Right atrium auricular region (tissue), 2 donors: Measurements from ENCODE around the gene ZNF280D. TPM values are rescaled to one million over a fixed set of nuclear protein-coding genes. Genes with fewer than 3 reads are reported as not detected.

Experiments
- DNase-seq: peaks from one replicate; pipeline ENCODE4 v3.0.0-alpha.2; 2019; ENCODE audit warnings: low spot score
- H3K27ac ChIP-seq, 2 donors: fragments of 200-600 bp; sonication (generic); 1 replicate in 1 of 2; 2 replicates in 1 of 2; pipeline ENCODE4 v1.5.1; 2016 to 2019
- H3K27me3 ChIP-seq, 2 donors: fragments of 200-600 bp; sonication (generic); one replicate each; pipeline versions ENCODE4 v1.5.1 to v1.6.0; 2017 to 2019
- H3K36me3 ChIP-seq: fragments of 200-600 bp; sonication (generic); one replicate; pipeline ENCODE4 v1.5.1; 2016
- H3K4me1 ChIP-seq, 2 donors: fragments of 200-600 bp; sonication (generic); one replicate each; pipeline versions ENCODE4 v1.5.1 to v1.6.0; 2017 to 2019
- H3K4me3 ChIP-seq, 2 donors: fragments of 200-600 bp; sonication (generic); 1 replicate in 1 of 2; 2 replicates in 1 of 2; pipeline ENCODE4 v1.5.1; 2017 to 2019; ENCODE audit warnings: mild to moderate bottlenecking in 1 of 2, moderate library complexity in 1 of 2
- H3K9me3 ChIP-seq, 2 donors: fragments of 200-600 bp; sonication (generic); one replicate each; pipeline ENCODE4 v1.5.1; 2019
- total RNA-seq, 2 donors: library from RNA; depleted of rRNA; stranded (reverse); fragments of >200 nt; gene quantifications; one replicate each; pipeline ENCODE4 v1.1.0, GENCODE V29; 2016
- TF ChIP-seq, protein P1 (sequence below), 2 donors: fragments of 200-600 bp; sonication (generic); IDR thresholded peaks; one replicate each; pipeline ENCODE4 v1.5.1; 2019; ENCODE audit warnings: antibody characterized with exemption in 2 of 2

The ZNF280D gene
- total RNA-seq, 2 donors from 2014 or later, result 18.4 to 20.2 TPM

DNA sequence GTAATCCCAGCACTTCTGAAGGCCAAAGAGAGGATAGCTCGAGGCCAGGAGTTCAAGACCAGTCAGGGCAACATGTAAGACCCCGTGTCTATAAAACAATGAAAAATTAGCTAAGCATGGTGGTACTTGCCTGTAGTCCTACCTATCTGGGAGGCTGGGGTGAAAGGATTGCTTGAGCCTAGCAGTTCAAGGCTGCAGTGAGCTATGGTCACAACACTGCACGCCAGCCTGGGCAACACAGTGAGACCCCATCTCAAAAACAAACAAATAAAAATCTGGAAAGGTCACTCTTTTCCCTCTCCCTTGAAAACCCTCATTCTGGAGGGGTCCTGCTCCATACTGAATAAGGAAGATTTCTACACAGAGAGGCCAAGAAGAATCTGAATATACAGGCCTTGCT lies 43.5 kb upstream of the ZNF280D start:
- no peaks in the 10 kb centered on the region for H3K36me3 ChIP-seq
- H3K9me3 ChIP-seq, result no peaks in the 10 kb centered on the region
- TF ChIP-seq, protein P1, sequence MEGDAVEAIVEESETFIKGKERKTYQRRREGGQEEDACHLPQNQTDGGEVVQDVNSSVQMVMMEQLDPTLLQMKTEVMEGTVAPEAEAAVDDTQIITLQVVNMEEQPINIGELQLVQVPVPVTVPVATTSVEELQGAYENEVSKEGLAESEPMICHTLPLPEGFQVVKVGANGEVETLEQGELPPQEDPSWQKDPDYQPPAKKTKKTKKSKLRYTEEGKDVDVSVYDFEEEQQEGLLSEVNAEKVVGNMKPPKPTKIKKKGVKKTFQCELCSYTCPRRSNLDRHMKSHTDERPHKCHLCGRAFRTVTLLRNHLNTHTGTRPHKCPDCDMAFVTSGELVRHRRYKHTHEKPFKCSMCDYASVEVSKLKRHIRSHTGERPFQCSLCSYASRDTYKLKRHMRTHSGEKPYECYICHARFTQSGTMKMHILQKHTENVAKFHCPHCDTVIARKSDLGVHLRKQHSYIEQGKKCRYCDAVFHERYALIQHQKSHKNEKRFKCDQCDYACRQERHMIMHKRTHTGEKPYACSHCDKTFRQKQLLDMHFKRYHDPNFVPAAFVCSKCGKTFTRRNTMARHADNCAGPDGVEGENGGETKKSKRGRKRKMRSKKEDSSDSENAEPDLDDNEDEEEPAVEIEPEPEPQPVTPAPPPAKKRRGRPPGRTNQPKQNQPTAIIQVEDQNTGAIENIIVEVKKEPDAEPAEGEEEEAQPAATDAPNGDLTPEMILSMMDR (IDR thresholded peaks at IDR 0.05), result no peak
- no peaks in the 10 kb centered on the region for H3K27me3 ChIP-seq
- no peak overlapping the region for H3K27ac ChIP-seq
- DNase-seq, result no peak
- H3K4me1 ChIP-seq, result no peaks in the 10 kb centered on the region
- H3K4me3 ChIP-seq, result no peak overlapping the region

DNA sequence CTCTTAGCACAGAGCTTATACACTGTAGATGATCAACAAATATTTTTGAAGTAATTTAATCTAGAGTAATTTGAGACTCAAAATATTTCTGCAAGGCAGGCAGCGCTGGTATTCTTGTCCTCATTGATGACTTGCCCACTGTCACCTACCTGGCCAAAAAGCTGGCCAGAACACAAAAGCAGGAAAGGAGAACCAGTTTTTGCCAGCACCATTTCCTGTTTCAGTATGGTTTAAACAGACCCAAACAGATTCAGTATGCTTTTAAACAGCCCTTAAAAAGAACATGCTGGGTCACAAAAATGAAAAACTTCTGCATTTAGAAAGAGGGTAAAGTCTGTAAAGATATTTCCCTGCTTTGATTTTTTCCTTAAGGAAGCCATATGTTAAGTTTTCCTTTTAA lies 42.3 kb upstream of the ZNF280D start:
- Histone ChIP-seq H3K27me3 (no peaks in the 10 kb centered on the region), H3K27ac (no peak overlapping the region), H3K4me1 (no peaks in the 10 kb centered on the region), H3K4me3 (no peak overlapping the region), H3K9me3 (no peaks in the 10 kb centered on the region), H3K36me3 (no peaks in the 10 kb centered on the region)
- no peak for DNase-seq
- TF ChIP-seq, protein P1 (IDR thresholded peaks at IDR 0.05), result no peak

DNA sequence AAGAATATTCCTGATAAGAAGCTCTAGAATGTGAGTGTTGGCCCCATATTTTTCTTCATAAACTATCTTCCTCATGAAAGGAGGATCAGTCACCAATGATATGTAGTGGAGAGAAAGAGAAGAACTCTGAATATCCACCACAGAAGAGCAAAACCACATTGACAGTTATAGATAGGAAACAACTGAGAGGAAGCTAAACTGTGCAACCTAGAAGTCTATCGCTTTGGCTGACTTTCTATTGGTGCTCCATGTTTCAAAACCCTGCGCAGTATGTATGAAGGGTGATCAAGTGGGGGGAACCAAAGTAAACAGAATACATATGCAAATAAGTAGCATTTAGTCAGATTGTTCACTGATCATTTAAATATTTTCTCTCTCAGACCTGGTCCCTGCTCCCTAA lies 41.0 kb upstream of the ZNF280D start:
- no peak overlapping the region for H3K27ac ChIP-seq
- H3K36me3 ChIP-seq, result no peaks in the 10 kb centered on the region
- H3K27me3 ChIP-seq, result no peaks in the 10 kb centered on the region
- no peak overlapping the region for H3K4me3 ChIP-seq
- no peak for DNase-seq
- no peaks in the 10 kb centered on the region for H3K9me3 ChIP-seq
- no peaks in the 10 kb centered on the region for H3K4me1 ChIP-seq
- TF ChIP-seq, protein P1 (IDR thresholded peaks at IDR 0.05), result no peak

DNA sequence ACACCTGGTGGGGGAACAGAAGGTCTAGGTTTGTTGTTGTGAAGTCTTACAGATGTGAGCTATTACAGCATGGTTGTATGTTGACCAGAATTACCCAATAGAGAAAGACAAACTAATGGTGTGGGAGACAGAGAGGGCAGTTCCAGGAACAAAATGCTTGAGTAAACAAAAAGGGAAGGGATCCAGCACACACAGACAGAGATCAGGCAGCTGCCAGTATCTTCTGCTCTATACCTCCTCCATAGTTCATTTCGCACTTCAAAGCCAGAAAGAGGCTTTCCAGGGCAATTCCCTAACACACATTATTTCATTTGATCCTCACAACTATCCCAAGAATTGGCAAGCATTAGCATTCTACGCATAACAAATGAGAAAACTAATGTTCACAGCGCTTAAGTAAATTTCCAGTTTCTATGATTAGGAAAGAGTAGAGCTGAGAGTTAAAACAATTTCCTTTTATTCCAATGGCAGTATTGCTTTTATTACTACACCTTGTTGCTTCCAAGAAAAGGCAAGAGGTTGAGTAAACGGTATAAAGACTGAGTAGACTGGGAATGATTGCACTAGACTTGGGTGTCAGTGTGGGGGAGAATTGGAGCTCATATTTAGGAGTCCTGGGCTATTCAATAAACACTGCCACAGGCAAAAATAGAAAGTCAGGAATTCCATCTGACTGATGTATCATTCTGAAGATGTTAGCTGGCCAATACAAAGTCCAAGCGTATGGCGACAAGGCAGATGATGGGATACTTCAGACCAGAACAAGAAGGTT lies 39.7 kb upstream of the ZNF280D start:
- Histone ChIP-seq H3K4me1 (no peaks in the 10 kb centered on the region), H3K36me3 (no peaks in the 10 kb centered on the region), H3K4me3 (no peak overlapping the region), H3K9me3 (no peaks in the 10 kb centered on the region), H3K27ac (no peak overlapping the region), H3K27me3 (no peaks in the 10 kb centered on the region)
- TF ChIP-seq, protein P1 (IDR thresholded peaks at IDR 0.05), result no peak
- DNase-seq, result no peak

DNA sequence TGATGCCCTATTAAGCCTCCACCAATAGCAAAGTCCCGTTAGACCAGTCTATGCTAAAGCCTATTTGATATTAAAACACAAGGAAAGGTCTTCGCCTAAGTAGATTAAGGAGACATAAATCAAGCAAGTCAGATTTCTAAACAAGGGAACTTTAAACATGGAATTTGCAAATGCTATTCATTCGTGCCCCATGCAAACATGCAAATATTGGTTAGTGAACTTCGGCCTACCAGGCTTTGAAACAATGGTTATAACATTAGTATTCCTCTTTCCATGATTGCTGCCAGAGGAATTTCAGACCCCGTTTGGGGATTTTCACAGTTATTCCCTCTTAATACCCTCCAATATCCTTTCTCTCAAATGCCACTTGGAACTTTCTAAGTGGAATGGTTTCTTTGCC lies 36.9 kb upstream of the ZNF280D start:
- H3K36me3 ChIP-seq, result no peaks in the 10 kb centered on the region
- no peaks in the 10 kb centered on the region for H3K9me3 ChIP-seq
- no peaks in the 10 kb centered on the region for H3K27me3 ChIP-seq
- TF ChIP-seq, protein P1 (IDR thresholded peaks at IDR 0.05), result no peak
- H3K4me1 ChIP-seq, result no peaks in the 10 kb centered on the region
- no peak overlapping the region for H3K4me3 ChIP-seq
- H3K27ac ChIP-seq, result no peak overlapping the region
- DNase-seq, result no peak

DNA sequence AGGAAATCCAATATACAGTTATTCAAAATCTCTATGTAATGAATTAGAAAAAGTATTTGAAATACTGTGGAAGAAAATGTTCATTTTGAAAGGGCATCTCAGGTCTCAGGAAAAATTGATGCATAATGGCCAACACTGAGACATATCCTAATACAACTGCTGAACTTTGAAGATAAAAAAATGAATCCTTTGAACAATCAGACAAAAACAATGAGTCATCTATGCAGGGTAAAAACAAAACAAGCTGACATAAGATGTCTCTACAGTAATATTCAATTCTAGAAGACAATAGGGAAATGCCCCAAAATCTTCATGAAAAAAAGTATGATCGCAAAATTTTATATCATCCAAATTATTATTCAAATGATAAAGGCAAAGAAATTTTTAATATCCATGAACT lies 34.0 kb upstream of the ZNF280D start:
- Histone ChIP-seq H3K27me3 (no peaks in the 10 kb centered on the region), H3K4me3 (no peak overlapping the region), H3K4me1 (peaks cover 0 to 7% of the 10 kb centered on the region in 2 donors), H3K36me3 (no peaks in the 10 kb centered on the region), H3K27ac (no peak overlapping the region), H3K9me3 (no peaks in the 10 kb centered on the region)
- no peak for DNase-seq
- TF ChIP-seq, protein P1 (IDR thresholded peaks at IDR 0.05), result no peak
